H1 (cell line): Measurements from ENCODE around the gene SH2D7. TPM values are rescaled to one million over a fixed set of nuclear protein-coding genes. Genes with fewer than 3 reads are reported as not detected.

Experiments used
- CTCF ChIA-PET: fragments of 300-600 bp; sonication (Branson Sonifier 250); formaldehyde crosslinking; loops from one replicate; lab custom pipeline; 2021; ENCODE audit not compliant: partially characterized antibody; lab: Charles Lee
- POLR2A ChIA-PET: fragments of 300-600 bp; sonication (Branson Sonifier 250); formaldehyde crosslinking; loops from one replicate; lab custom pipeline; 2021; ENCODE audit warnings: inconsistent platforms; ENCODE audit not compliant: partially characterized antibody; lab: Charles Lee
- DNase-seq, 2 experiments: peaks; one replicate each; pipeline versions ENCODE4 v3.0.0 to v3.0.0-alpha.2; 2010 to 2022; ENCODE audit warnings: low spot score in 2 of 2, low read depth in 1 of 2, mixed read lengths in 1 of 2
- FAIRE-seq: peaks from 2 replicates; lab custom pipeline; 2011; peaks lifted over from hg19 to GRCh38; lab: Jason Lieb, UNC
- H2AFZ ChIP-seq: 2 replicates; pipeline ENCODE4 v1.8.1; 2012; ENCODE audit warnings: low read length, inconsistent platforms
- H2AK5ac ChIP-seq: 2 replicates; pipeline ENCODE4 v1.6.1; 2013; ENCODE audit warnings: low read depth, low read length
- H2BK120ac ChIP-seq: replicated peaks from 2 replicates; pipeline ENCODE3; 2013; ENCODE audit warnings: low read depth, low read length, inconsistent platforms
- H2BK12ac ChIP-seq: 2 replicates; pipeline ENCODE4 v1.6.1; 2013; ENCODE audit warnings: low read depth, low read length
- H2BK15ac ChIP-seq: 2 replicates; pipeline ENCODE4 v1.6.1; 2013; ENCODE audit warnings: low read length
- H2BK20ac ChIP-seq: 2 replicates; pipeline ENCODE4 v1.6.1; 2013; ENCODE audit warnings: low read length
- H2BK5ac ChIP-seq: 2 replicates; pipeline ENCODE4 v1.6.1; 2013; ENCODE audit warnings: low read depth, low read length
- H3K14ac ChIP-seq: 2 replicates; pipeline ENCODE4 v1.6.1; 2013; ENCODE audit warnings: inconsistent platforms; ENCODE audit not compliant: insufficient read length
- H3K18ac ChIP-seq: 2 replicates; pipeline ENCODE4 v1.6.1; 2013; ENCODE audit warnings: low read length; ENCODE audit errors: extremely low read depth
- H3K23ac ChIP-seq: 2 replicates; pipeline ENCODE4 v1.6.1; 2013; ENCODE audit warnings: inconsistent platforms; ENCODE audit not compliant: insufficient read length
- H3K23me2 ChIP-seq: 2 replicates; pipeline ENCODE4 v1.6.1; 2013; ENCODE audit warnings: low read depth, low read length
- H3K27ac ChIP-seq: 2 replicates; pipeline ENCODE4 v1.6.1; 2011; ENCODE audit warnings: low read depth, low read length, inconsistent platforms
- H3K27me3 ChIP-seq, 4 experiments: replicated peaks in 1 of 4; 1 replicate in 1 of 4; 2 replicates in 3 of 4; pipeline versions ENCODE4 v1.6.1 to v1.8.1; 2011 to 2013; ENCODE audit warnings: low read length in 3 of 4, mild to moderate bottlenecking in 3 of 4, inconsistent platforms in 2 of 4, mixed read lengths in 2 of 4, moderate library complexity in 1 of 4; ENCODE audit not compliant: control insufficient read depth in 3 of 4, insufficient read depth in 3 of 4; ENCODE audit errors: extremely low read depth in 1 of 4
- H3K36me3 ChIP-seq, 4 experiments: 2 replicates each; pipeline versions ENCODE4 v1.6.1 to v1.8.1; 2011 to 2013; ENCODE audit warnings: mild to moderate bottlenecking in 4 of 4, low read length in 3 of 4, moderate library complexity in 2 of 4, control low read depth in 1 of 4, inconsistent platforms in 1 of 4; ENCODE audit not compliant: insufficient read depth in 4 of 4, control insufficient read depth in 2 of 4
- H3K4ac ChIP-seq: replicated peaks from 2 replicates; pipeline ENCODE3; 2013; ENCODE audit warnings: low read length, low read depth, mixed read lengths, inconsistent platforms; ENCODE audit not compliant: insufficient read length
- H3K4me1 ChIP-seq, 4 experiments: replicated peaks in 1 of 4; 1 replicate in 1 of 4; 2 replicates in 3 of 4; pipeline versions ENCODE4 v1.6.1 to v1.8.1; 2011 to 2013; ENCODE audit warnings: low read length in 3 of 4, inconsistent platforms in 2 of 4, mixed read lengths in 1 of 4; ENCODE audit not compliant: insufficient read depth in 4 of 4, control insufficient read depth in 3 of 4
- H3K4me2 ChIP-seq, 2 experiments: 2 replicates each; pipeline versions ENCODE4 v1.6.1 to v1.8.1; 2011 to 2013; ENCODE audit warnings: low read depth in 2 of 2, low read length in 2 of 2, control low read depth in 1 of 2, inconsistent platforms in 1 of 2, mild to moderate bottlenecking in 1 of 2; ENCODE audit not compliant: insufficient read depth in 1 of 2
- H3K4me3 ChIP-seq, 4 experiments: fragments of 200-600, 300-600 bp in 1 of 4; sonication (generic), shearing (Covaris generic), sonication (Bioruptor Twin) in 1 of 4; 2 replicates each; pipeline versions ENCODE4 v1.5.1 to v1.8.1; 2011 to 2016; ENCODE audit warnings: low read length in 4 of 4, low read depth in 3 of 4, control low read depth in 2 of 4, inconsistent platforms in 2 of 4, mild to moderate bottlenecking in 2 of 4, mixed read lengths in 1 of 4, moderate library complexity in 1 of 4; ENCODE audit not compliant: insufficient read depth in 2 of 4; ENCODE audit errors: extremely low read depth in 1 of 4
- H3K56ac ChIP-seq: replicated peaks from 2 replicates; pipeline ENCODE3; 2013; ENCODE audit warnings: low read depth, mild to moderate bottlenecking, mixed read lengths, low read length, inconsistent platforms; ENCODE audit not compliant: insufficient read length
- H3K79me1 ChIP-seq: 2 replicates; pipeline ENCODE4 v1.6.1; 2013; ENCODE audit warnings: low read depth, low read length, control low read depth
- H3K79me2 ChIP-seq, 2 experiments: 2 replicates each; pipeline versions ENCODE4 v1.6.1 to v1.8.1; 2012 to 2013; ENCODE audit warnings: low read length in 2 of 2, mild to moderate bottlenecking in 2 of 2, inconsistent platforms in 1 of 2; ENCODE audit not compliant: insufficient read depth in 2 of 2, control insufficient read depth in 1 of 2
- H3K9ac ChIP-seq, 4 experiments: replicated peaks in 1 of 4; 1 replicate in 1 of 4; 2 replicates in 3 of 4; pipeline versions ENCODE4 v1.6.1 to v1.8.1; 2011 to 2013; ENCODE audit warnings: low read depth in 3 of 4, low read length in 3 of 4, control low read depth in 2 of 4, mild to moderate bottlenecking in 2 of 4, moderate library complexity in 2 of 4, inconsistent platforms in 1 of 4; ENCODE audit errors: extremely low read depth in 1 of 4
- H3K9me3 ChIP-seq, 2 experiments: 2 replicates each; pipeline versions ENCODE4 v1.6.1 to v1.8.1; 2012 to 2013; ENCODE audit warnings: mild to moderate bottlenecking in 2 of 2, moderate library complexity in 2 of 2, control low read depth in 1 of 2, inconsistent platforms in 1 of 2, low read depth in 1 of 2, low read length in 1 of 2, mixed read lengths in 1 of 2; ENCODE audit not compliant: insufficient read depth in 2 of 2
- H4K20me1 ChIP-seq, 2 experiments: replicated peaks in 1 of 2; 2 replicates each; pipeline versions ENCODE3 to v1.8.1; 2011 to 2013; ENCODE audit warnings: inconsistent platforms in 2 of 2, low read length in 2 of 2, mild to moderate bottlenecking in 1 of 2; ENCODE audit not compliant: insufficient read depth in 2 of 2, control insufficient read depth in 1 of 2
- H4K5ac ChIP-seq: 2 replicates; pipeline ENCODE4 v1.6.1; 2013; ENCODE audit warnings: low read length, low read depth, mixed read lengths, inconsistent platforms; ENCODE audit not compliant: insufficient read length
- H4K8ac ChIP-seq: 2 replicates; pipeline ENCODE4 v1.8.0; 2013; ENCODE audit warnings: mild to moderate bottlenecking, moderate library complexity, low read length, inconsistent platforms; ENCODE audit not compliant: insufficient read depth; ENCODE audit errors: extremely low read depth
- H4K91ac ChIP-seq: replicated peaks from 2 replicates; pipeline ENCODE3; 2013; ENCODE audit warnings: low read length, mixed read lengths, inconsistent platforms; ENCODE audit not compliant: insufficient read length
- ASH2L ChIP-seq: fragments of 200-600, 300-600 bp; sonication (generic); IDR thresholded peaks from one replicate; pipeline ENCODE4 v1.7.1; 2017; ENCODE audit warnings: low read length
- BACH1 ChIP-seq: IDR thresholded peaks from 2 replicates; pipeline ENCODE4 v1.6.1; 2012; ENCODE audit warnings: low read length, improper control_type of control experiment
- CBX5 ChIP-seq: fragments of 300-800, 300-1000 bp; sonication (generic); IDR thresholded peaks from 2 replicates; pipeline ENCODE4 v1.7.1; 2016; ENCODE audit warnings: antibody characterized with exemption, low read length, low read depth
- CEBPB ChIP-seq: IDR thresholded peaks from 2 replicates; pipeline ENCODE4 v1.6.1; 2012; ENCODE audit warnings: low read depth, low read length
- CTBP2 ChIP-seq: IDR thresholded peaks from 2 replicates; pipeline ENCODE4 v1.7.0; 2011; ENCODE audit warnings: borderline replicate concordance, mild to moderate bottlenecking, moderate library complexity, mixed read lengths, low read length; ENCODE audit not compliant: insufficient read depth, insufficient read length
- EZH2 ChIP-seq: fragments of 200-600 bp; sonication (generic); IDR thresholded peaks from 2 replicates; pipeline ENCODE4 v1.7.1; 2012; ENCODE audit warnings: low read depth, mild to moderate bottlenecking, moderate library complexity, low read length, inconsistent platforms; ENCODE audit not compliant: severe bottlenecking
- MAX ChIP-seq: IDR thresholded peaks from 2 replicates; pipeline ENCODE4 v1.6.1; 2012; ENCODE audit warnings: inconsistent platforms
- PHF8 ChIP-seq: fragments of 200-600 bp; sonication (generic); conservative IDR thresholded peaks from 2 replicates; pipeline ENCODE4 v1.7.1; 2012; ENCODE audit warnings: low read depth, mild to moderate bottlenecking, inconsistent platforms, low read length, moderate library complexity
- POLR2A ChIP-seq, 2 experiments: IDR thresholded peaks; 1 replicate in 1 of 2; 2 replicates in 1 of 2; pipeline ENCODE4 v1.6.1; 2011; ENCODE audit warnings: low read depth in 2 of 2, low read length in 2 of 2, mild to moderate bottlenecking in 2 of 2; ENCODE audit errors: control extremely low read depth in 1 of 2
- RBBP5 ChIP-seq: IDR thresholded peaks from 2 replicates; pipeline ENCODE4 v1.7.1; 2012; ENCODE audit warnings: low read depth, mild to moderate bottlenecking, inconsistent platforms, low read length, moderate library complexity, borderline replicate concordance
- RFX5 ChIP-seq: IDR thresholded peaks from 2 replicates; pipeline ENCODE4 v1.6.1; 2011; ENCODE audit warnings: low read depth, low read length, improper control_type of control experiment, borderline replicate concordance
- SP2 ChIP-seq: IDR thresholded peaks from 2 replicates; pipeline ENCODE4 v1.6.1; 2012; ENCODE audit warnings: mild to moderate bottlenecking, low read length, inconsistent platforms
- ZNF274 ChIP-seq: IDR thresholded peaks from 2 replicates; pipeline ENCODE4 v1.7.0; 2012; ENCODE audit warnings: low read length, borderline replicate concordance; ENCODE audit errors: extremely low read depth
- WGBS, 2 experiments: shearing (Covaris generic) in 1 of 2; methylation state at CpG; one replicate each; pipeline versions ENCODE4 v1.1.6 to v1.1.7; 2013 to 2015; ENCODE audit warnings: low lambda C conversion rate in 2 of 2, mixed read lengths in 2 of 2, inconsistent platforms in 1 of 2, low coverage in 1 of 2, missing lambda C conversion rate in 1 of 2; ENCODE audit not compliant: insufficient replicate concordance in 2 of 2, insufficient coverage in 1 of 2, insufficient read length in 1 of 2; ENCODE audit errors: extremely low coverage in 1 of 2, missing lambda C conversion rate in 1 of 2; 5-methylcytosine and 5-hydroxymethylcytosine counted together
- polyA plus RNA-seq, 7 experiments: library from polyadenylated mRNA; depleted of rRNA in 3 of 7; stranded (reverse) in 5 of 7; unstranded in 2 of 7; fragments of >200 nt in 5 of 7; fragments of 200-250 nt in 2 of 7; gene quantifications; 1 replicate in 5 of 7; 2 replicates in 1 of 7; 4 replicates in 1 of 7; pipeline versions ENCODE4 v1.2.1 to v1.2.3, GENCODE V29; 2011 to 2013; ENCODE audit warnings: missing spikeins in 2 of 7, mixed read lengths in 2 of 7
- total RNA-seq: library from RNA; stranded (reverse); fragmentation: NEBNext Ultra II Directional; extraction: Animal tissue kit (Norgen Biotek cat#: 25700); gene quantifications from 2 replicates; pipeline ENCODE4 v1.2.1, GENCODE V29; 2021

The SH2D7 gene
- total and polyA plus RNA-seq, 2 of the 8 experiments (the other 6 are each of a cell fraction or from before 2014, with no cell fraction given) = not detected

GRCh38 chr15:78083687-78084448 is 8.5 kb upstream of the SH2D7 start:
- no peak overlapping the region for H2BK5ac ChIP-seq
- H3K18ac ChIP-seq = no peak overlapping the region
- 0 out of 7 replicates have a peak, but pooled peaks cover 0 to 4% (median 0%) of the 10 kb centered on the region in 4 experiments for H3K4me1 ChIP-seq
- H3K27me3 ChIP-seq = no peaks in the 10 kb centered on the region; a peak in 1 of 7 replicates
- H3K14ac ChIP-seq = no peak overlapping the region
- H2BK120ac ChIP-seq = no peak overlapping the region
- no peak overlapping the region for H3K4me2 ChIP-seq
- H3K36me3 ChIP-seq = no peaks in the 10 kb centered on the region
- no peak overlapping the region for H4K5ac ChIP-seq
- H2BK15ac ChIP-seq = no peak overlapping the region
- H3K79me1 ChIP-seq = no peaks in the 10 kb centered on the region
- ChIA-PET CTCF (interaction anchor here (0.9 to 3.3 kb wide), 12 partner anchors 10 to 159 kb away, joined by 3 to 19 read pairs (median 4); partner anchors contain the start of gene CIB2), POLR2A (interaction anchor here (0.9 to 1.4 kb wide), 2 partner anchors 12 to 18 kb away, joined by 3 to 5 read pairs; no protein-coding TSS in a partner anchor)
- WGBS, 2 experiments = 96% methylated on average over 6 of the region's 6 CpGs; no CpG with 5 or more reads in 1 of the 2 experiments
- H3K27ac ChIP-seq = no peak overlapping the region
- H2BK20ac ChIP-seq = no peak overlapping the region
- no peak overlapping the region for H3K4me3 ChIP-seq
- no peak overlapping the region for H2AK5ac ChIP-seq
- H3K56ac ChIP-seq = no peak overlapping the region
- H4K20me1 ChIP-seq = no peaks in the 10 kb centered on the region
- H2AFZ ChIP-seq = no peak overlapping the region
- no peaks in the 10 kb centered on the region for H3K79me2 ChIP-seq
- no peaks in the 10 kb centered on the region for H3K9me3 ChIP-seq
- H3K23me2 ChIP-seq = no peaks in the 10 kb centered on the region
- no peak overlapping the region for H2BK12ac ChIP-seq
- H4K8ac ChIP-seq = 0 out of 2 replicates have a peak overlapping the region, but pooled peaks have one; percentile 11
- H3K9ac ChIP-seq = no peak overlapping the region
- no peak overlapping the region for H4K91ac ChIP-seq
- no peak overlapping the region for H3K23ac ChIP-seq
- no peak overlapping the region for H3K4ac ChIP-seq
- no peak for DNase-seq
- no peak for FAIRE-seq
- TF ChIP-seq CBX5 (no peak), BACH1 (no peak), MAX (no peak), ASH2L (no peak), CEBPB (no peak), EZH2 (no peak), CTBP2 (no peak), RBBP5 (no peak), SP2 (no peak), PHF8 (no peak), POLR2A (IDR thresholded peaks at IDR 0.05; ENCODE audit: control extremely low read depth in 1 of 2, low read depth in 2 of 2, low read length in 2 of 2) (no peak), RFX5 (no peak), ZNF274 (no peak)
